Hippocampal formation (tissue), 2 donors: ENCODE results near the gene EYA4.

Experiments used
- DNase-seq, 2 donors: peaks; one replicate each; lab custom pipeline; 2025; lab: John Stamatoyannopoulos, UW

The EYA4 gene

GRCh38 chr6:133577851-133578250, 336.7 kb downstream of the EYA4 start:
- no peak for DNase-seq
